ENCODE measurements around the gene NADSYN1. TPM values are rescaled to one million over a fixed set of nuclear protein-coding genes. Genes with fewer than 3 reads are reported as not detected.

Gene NADSYN1
- total and polyA plus RNA-seq, 2 experiments from 2014 or later: 42.0 to 50.4 TPM

DNA sequence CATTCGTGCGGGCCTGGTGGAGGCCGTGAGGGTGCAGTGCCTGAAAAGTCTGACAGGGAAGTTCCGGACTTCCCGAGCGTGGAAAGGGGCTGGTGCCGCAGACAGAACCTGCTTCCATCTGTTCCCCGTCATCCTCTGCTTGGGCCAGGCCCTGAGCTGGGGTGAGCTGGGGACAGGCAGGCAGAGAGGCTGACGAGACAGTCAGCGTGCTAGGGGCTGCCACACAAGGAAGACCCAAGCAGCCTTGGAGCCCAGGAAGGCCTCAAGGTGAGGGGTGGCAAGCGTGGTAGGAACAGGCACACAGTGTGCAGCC is 25.5 kb downstream of the NADSYN1 start:
- in situ Hi-C loops (cut with MboI): no loop called here
- Histone ChIP-seq H3K9me3 (ENCODE audit: low read depth) (no peaks in the 10 kb centered on the region), H4K20me1 (ENCODE audit: insufficient read depth) (no peaks in the 10 kb centered on the region), H3K9ac (no peak overlapping the region), H3K4me3 (no peak overlapping the region), H3K27me3 (replicated peaks; ENCODE audit: insufficient read depth) (no peaks in the 10 kb centered on the region), H2AFZ (no peak overlapping the region), H3K4me1 (ENCODE audit: insufficient read depth) (no peaks in the 10 kb centered on the region), H3K36me3 (ENCODE audit: low read depth) (peaks cover 13% of the 10 kb centered on the region; the same call in 1 of the 2 replicates), H3K9me2 (ENCODE audit: insufficient read depth) (no peaks in the 10 kb centered on the region), H3F3A (ENCODE audit: insufficient read depth) (no peaks in the 10 kb centered on the region), H3K27ac (no peak overlapping the region), H3K79me2 (ENCODE audit: insufficient read depth) (no peaks in the 10 kb centered on the region), H3K4me2 (ENCODE audit: unreplicated experiment) (no peak overlapping the region)
- TF ChIP-seq EZH2 (IDR thresholded peaks at IDR 0.05; ENCODE audit: insufficient read depth, poor library complexity, severe bottlenecking) (no peak), EZH2phosphoT487 (IDR thresholded peaks at IDR 0.05; ENCODE audit: insufficient read depth, low read depth) (no peak)
- WGBS, 2 experiments (ENCODE audit: low coverage in 1 of 2, low lambda C conversion rate in 2 of 2, missing lambda C conversion rate in 2 of 2): 92 to 96% methylated on average over 11 of the region's 11 CpGs
- no peak for DNase-seq

DNA sequence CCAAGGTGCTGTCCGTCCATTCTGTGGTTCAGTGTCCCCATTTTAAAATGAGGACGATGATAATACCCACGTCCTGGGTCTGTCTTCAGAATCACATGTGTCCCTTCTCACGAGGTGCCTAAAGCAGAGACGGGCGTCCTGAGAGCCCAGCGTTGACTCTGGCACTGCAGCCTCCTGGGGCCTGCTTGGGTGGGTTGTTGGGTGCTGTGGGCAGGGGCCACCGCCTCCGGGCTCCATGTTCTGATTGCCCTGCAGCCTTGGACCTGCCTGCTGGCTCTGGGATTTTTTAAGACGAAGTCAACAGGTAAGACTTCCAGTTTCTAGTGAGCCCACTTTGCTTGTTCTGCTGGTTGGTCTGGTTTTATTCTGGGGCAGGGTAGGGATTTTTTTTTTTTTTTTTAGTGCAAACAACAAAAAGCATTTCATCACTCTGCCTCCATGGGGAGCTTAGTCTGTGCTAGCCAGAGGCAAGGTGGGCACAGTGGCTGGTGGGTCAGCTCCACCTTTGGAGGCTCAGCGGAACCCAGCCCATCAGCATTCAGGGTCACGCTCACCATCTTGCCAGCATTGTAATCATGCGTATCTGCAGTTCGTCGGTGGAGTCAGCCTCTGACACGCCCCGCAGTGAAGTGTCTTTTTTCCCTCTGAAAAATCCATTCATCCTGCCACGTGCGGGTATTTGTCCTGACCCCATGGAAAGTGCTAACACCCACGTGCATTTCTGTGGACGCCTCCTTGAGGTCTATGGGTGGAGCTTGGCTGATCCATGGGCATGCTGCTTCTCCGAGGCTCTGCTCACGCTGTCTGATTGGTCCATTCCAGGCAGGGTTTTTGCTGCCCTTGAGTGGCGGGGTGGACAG is 28.3 kb downstream of the NADSYN1 start:
- no peaks in the 10 kb centered on the region for H3K9me2 ChIP-seq (ENCODE audit: insufficient read depth)
- H3K27ac ChIP-seq: no peak overlapping the region
- no peaks in the 10 kb centered on the region for H4K20me1 ChIP-seq (ENCODE audit: insufficient read depth)
- DNase-seq: no peak
- in situ Hi-C loops (cut with MboI): no loop called here
- no peaks in the 10 kb centered on the region for H3K4me1 ChIP-seq (ENCODE audit: insufficient read depth)
- H3K36me3 ChIP-seq (ENCODE audit: low read depth): peaks cover 20% of the 10 kb centered on the region; the same call in 1 of the 2 replicates
- H3K4me3 ChIP-seq: no peak overlapping the region
- TF ChIP-seq EZH2 (IDR thresholded peaks at IDR 0.05; ENCODE audit: insufficient read depth, poor library complexity, severe bottlenecking) (no peak), EZH2phosphoT487 (IDR thresholded peaks at IDR 0.05; ENCODE audit: insufficient read depth, low read depth) (no peak)
- no peak overlapping the region for H3K4me2 ChIP-seq (ENCODE audit: unreplicated experiment)
- no peak overlapping the region for H3K9ac ChIP-seq
- H3K27me3 ChIP-seq (replicated peaks; ENCODE audit: insufficient read depth): no peaks in the 10 kb centered on the region
- no peaks in the 10 kb centered on the region for H3K79me2 ChIP-seq (ENCODE audit: insufficient read depth)
- 91 to 94% methylated on average over 23 to 24 of the region's 24 CpGs for WGBS, 2 experiments (ENCODE audit: low coverage in 1 of 2, low lambda C conversion rate in 2 of 2, missing lambda C conversion rate in 2 of 2)
- H3K9me3 ChIP-seq (ENCODE audit: low read depth): no peaks in the 10 kb centered on the region
- H3F3A ChIP-seq (ENCODE audit: insufficient read depth): no peaks in the 10 kb centered on the region
- no peak overlapping the region for H2AFZ ChIP-seq

DNA sequence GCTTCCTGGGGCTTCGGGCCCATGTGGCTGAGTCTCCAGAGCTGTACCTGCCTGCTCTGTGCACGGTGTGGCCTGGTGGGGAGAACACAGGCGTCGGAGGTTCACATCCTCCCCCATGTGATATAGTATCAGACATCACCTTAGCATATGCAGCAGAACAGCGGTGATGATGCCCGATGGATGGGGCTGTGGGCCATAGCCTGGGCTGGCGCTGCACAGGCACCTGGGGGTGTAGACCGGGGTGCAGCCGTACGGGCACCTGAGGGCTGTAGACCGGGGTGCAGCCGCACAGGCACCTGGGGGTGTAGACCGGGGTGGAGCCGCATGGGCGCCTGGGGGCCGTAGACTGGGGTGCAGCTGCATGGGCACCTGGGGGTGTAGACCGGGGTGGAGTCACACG is 29.2 kb downstream of the NADSYN1 start:
- Histone ChIP-seq H3K4me3 (no peak overlapping the region), H4K20me1 (ENCODE audit: insufficient read depth) (no peaks in the 10 kb centered on the region), H2AFZ (no peak overlapping the region), H3K4me1 (ENCODE audit: insufficient read depth) (no peaks in the 10 kb centered on the region), H3K36me3 (ENCODE audit: low read depth) (peaks cover 20% of the 10 kb centered on the region; the same call in 1 of the 2 replicates), H3K27ac (no peak overlapping the region), H3K27me3 (replicated peaks; ENCODE audit: insufficient read depth) (no peaks in the 10 kb centered on the region), H3K9ac (no peak overlapping the region), H3K9me2 (ENCODE audit: insufficient read depth) (no peaks in the 10 kb centered on the region), H3K9me3 (ENCODE audit: low read depth) (no peaks in the 10 kb centered on the region), H3F3A (ENCODE audit: insufficient read depth) (no peaks in the 10 kb centered on the region), H3K79me2 (ENCODE audit: insufficient read depth) (no peaks in the 10 kb centered on the region), H3K4me2 (ENCODE audit: unreplicated experiment) (no peak overlapping the region)
- in situ Hi-C loops (cut with MboI): no loop called here
- no peak for DNase-seq
- WGBS, 2 experiments (ENCODE audit: low coverage in 1 of 2, low lambda C conversion rate in 2 of 2, missing lambda C conversion rate in 2 of 2): 98 to 99% methylated on average over 14 to 17 of the region's 18 CpGs
- TF ChIP-seq EZH2phosphoT487 (IDR thresholded peaks at IDR 0.05; ENCODE audit: insufficient read depth, low read depth) (no peak), EZH2 (IDR thresholded peaks at IDR 0.05; ENCODE audit: insufficient read depth, poor library complexity, severe bottlenecking) (no peak)

DNA sequence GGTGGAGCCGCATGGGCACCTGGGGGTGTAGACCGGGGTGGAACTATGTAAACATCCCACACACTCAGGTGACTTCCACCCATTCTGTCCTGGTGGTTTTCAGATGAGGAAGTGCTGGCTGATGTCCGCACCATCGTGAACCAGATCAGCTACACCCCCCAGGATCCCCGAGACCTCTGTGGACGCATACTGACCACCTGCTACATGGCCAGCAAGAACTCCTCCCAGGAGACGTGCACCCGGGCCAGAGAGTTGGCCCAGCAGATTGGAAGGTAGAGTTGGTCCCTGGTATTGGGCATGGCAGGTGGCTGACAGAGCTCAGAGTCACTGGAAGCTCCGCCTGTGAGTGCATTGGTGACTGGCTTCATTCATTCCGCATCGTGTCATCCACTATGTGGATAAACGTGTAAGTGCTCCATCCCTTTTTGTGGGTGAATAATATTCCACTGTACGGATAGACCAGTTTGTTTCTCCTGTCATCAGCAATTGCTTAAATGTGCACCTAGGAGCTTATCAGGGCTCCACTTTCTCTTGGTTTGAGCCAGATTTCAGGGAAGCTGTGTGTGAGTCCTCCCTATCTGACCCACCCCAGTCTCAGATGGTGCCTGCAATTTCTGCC is 29.9 kb downstream of the NADSYN1 start:
- Histone ChIP-seq H3K27me3 (replicated peaks; ENCODE audit: insufficient read depth) (no peaks in the 10 kb centered on the region), H3K9me3 (ENCODE audit: low read depth) (no peaks in the 10 kb centered on the region), H3K27ac (no peak overlapping the region), H3K4me3 (no peak overlapping the region), H3K4me2 (ENCODE audit: unreplicated experiment) (no peak overlapping the region), H3K79me2 (ENCODE audit: insufficient read depth) (no peaks in the 10 kb centered on the region), H4K20me1 (ENCODE audit: insufficient read depth) (no peaks in the 10 kb centered on the region), H3K9me2 (ENCODE audit: insufficient read depth) (no peaks in the 10 kb centered on the region), H3F3A (ENCODE audit: insufficient read depth) (no peaks in the 10 kb centered on the region), H3K9ac (no peak overlapping the region), H2AFZ (no peak overlapping the region), H3K4me1 (ENCODE audit: insufficient read depth) (no peaks in the 10 kb centered on the region), H3K36me3 (ENCODE audit: low read depth) (peaks cover 20% of the 10 kb centered on the region; the same call in 1 of the 2 replicates)
- DNase-seq: no peak
- 91 to 92% methylated on average over 13 of the region's 13 CpGs for WGBS, 2 experiments (ENCODE audit: low coverage in 1 of 2, low lambda C conversion rate in 2 of 2, missing lambda C conversion rate in 2 of 2)
- in situ Hi-C loops (cut with MboI): no loop called here
- TF ChIP-seq EZH2 (IDR thresholded peaks at IDR 0.05; ENCODE audit: insufficient read depth, poor library complexity, severe bottlenecking) (no peak), EZH2phosphoT487 (IDR thresholded peaks at IDR 0.05; ENCODE audit: insufficient read depth, low read depth) (no peak)
